Thyroid gland (tissue), 4 donors: ENCODE measurements around the gene GPBP1L1. TPM values are rescaled to one million over a fixed set of nuclear protein-coding genes. Genes with fewer than 3 reads are reported as not detected.
"Not testable (repeated sequence)": the region's sequence is repeated elsewhere in the genome, so short reads cannot be mapped to it uniquely, and the experiment has no call there.

Experiments used
- DNase-seq, 2 donors: peaks; one replicate each; pipeline ENCODE4 v3.0.0-alpha.2; 2019
- H3K27ac ChIP-seq, 3 donors: fragments of 200-600 bp; sonication (generic); 1 replicate in 2 of 3; 2 replicates in 1 of 3; pipeline ENCODE4 v1.5.1; 2016 to 2019; ENCODE audit warnings: mild to moderate bottlenecking in 1 of 3, moderate library complexity in 1 of 3
- H3K27me3 ChIP-seq: fragments of 200-600 bp; sonication (generic); one replicate; pipeline ENCODE4 v1.5.1; 2019
- H3K36me3 ChIP-seq, 2 donors: fragments of 200-600 bp; sonication (generic); one replicate each; pipeline ENCODE4 v1.5.1; 2016 to 2019
- H3K4me1 ChIP-seq, 2 donors: fragments of 200-600 bp; sonication (generic); one replicate each; pipeline ENCODE4 v1.5.1; 2017 to 2019
- H3K4me3 ChIP-seq, 3 donors: fragments of 200-600 bp; sonication (generic); replicated peaks in 1 of 3; 1 replicate in 2 of 3; 2 replicates in 1 of 3; pipeline ENCODE4 v1.5.1; 2016; ENCODE audit warnings: mild to moderate bottlenecking in 1 of 3
- H3K9me3 ChIP-seq: fragments of 200-600 bp; sonication (generic); one replicate; pipeline ENCODE4 v1.5.1; 2017
- POLR2A ChIP-seq, 2 donors: fragments of 450-650 bp; IDR thresholded peaks; one replicate each; pipeline ENCODE4 v1.6.1; 2017; ENCODE audit warnings: antibody characterized with exemption in 2 of 2, mild to moderate bottlenecking in 2 of 2, moderate library complexity in 1 of 2
- WGBS, 2 donors: methylation state at CpG; one replicate each; pipeline ENCODE4 v1.1.5; 2017; 5-methylcytosine and 5-hydroxymethylcytosine counted together
- intact Hi-C: fragments of 100-400 bp; cut with DNase I; formaldehyde crosslinking; loops from one replicate; pipeline ENCODE4 v1.15.1; 2023
- total RNA-seq, 4 donors: library from RNA; depleted of rRNA; stranded (reverse); fragments of >200 nt; gene quantifications; one replicate each; pipeline ENCODE4 v1.2.3, GENCODE V29; 2016
- TF ChIP-seq, protein P1 (sequence below), 6 experiments: fragments of 200-600 bp in 3 of 6; fragments of 450-650 bp in 3 of 6; sonication (generic) in 3 of 6; IDR thresholded peaks; one replicate each; pipeline ENCODE4 v1.5.1; 2016 to 2019; ENCODE audit warnings: antibody characterized with exemption in 6 of 6, mild to moderate bottlenecking in 2 of 6, inconsistent platforms in 1 of 6, moderate library complexity in 1 of 6

The GPBP1L1 gene
- total RNA-seq: 100 to 1,000 TPM; 146 to 220 (median 176) TPM

GRCh38 chr1:45686288-45687013 lies at the start of gene GPBP1L1:
TSS of gene GPBP1L1 (minus strand) at chr1:45686533. CDS start at chr1:45659087, 27,446 bp downstream.
- no peaks in the 10 kb centered on the region for H3K36me3 ChIP-seq
- H3K27me3 ChIP-seq: no peaks in the 10 kb centered on the region
- intact Hi-C loops: loop anchor here (10.0 kb wide), 1 partner anchor 68 kb away; the partner anchor contains the start of gene IPP
- peak within 1 kb of the TSS; percentile 90 to 98 (median 94) for H3K27ac ChIP-seq
- H3K4me1 ChIP-seq: peaks cover 25 to 35% of the 10 kb centered on the region in 2 donors
- peak within 1 kb of the TSS; percentile 63 to 91 (median 82) for H3K4me3 ChIP-seq
- WGBS, 2 donors: 0 to 1% methylated on average over 21 to 29 of the region's 52 CpGs
- DNase-seq: peak; percentile 97
- H3K9me3 ChIP-seq: no peaks in the 10 kb centered on the region
- TF ChIP-seq POLR2A (IDR thresholded peaks at IDR 0.05): peak; percentile 8 to 88
- TF ChIP-seq, protein P1, sequence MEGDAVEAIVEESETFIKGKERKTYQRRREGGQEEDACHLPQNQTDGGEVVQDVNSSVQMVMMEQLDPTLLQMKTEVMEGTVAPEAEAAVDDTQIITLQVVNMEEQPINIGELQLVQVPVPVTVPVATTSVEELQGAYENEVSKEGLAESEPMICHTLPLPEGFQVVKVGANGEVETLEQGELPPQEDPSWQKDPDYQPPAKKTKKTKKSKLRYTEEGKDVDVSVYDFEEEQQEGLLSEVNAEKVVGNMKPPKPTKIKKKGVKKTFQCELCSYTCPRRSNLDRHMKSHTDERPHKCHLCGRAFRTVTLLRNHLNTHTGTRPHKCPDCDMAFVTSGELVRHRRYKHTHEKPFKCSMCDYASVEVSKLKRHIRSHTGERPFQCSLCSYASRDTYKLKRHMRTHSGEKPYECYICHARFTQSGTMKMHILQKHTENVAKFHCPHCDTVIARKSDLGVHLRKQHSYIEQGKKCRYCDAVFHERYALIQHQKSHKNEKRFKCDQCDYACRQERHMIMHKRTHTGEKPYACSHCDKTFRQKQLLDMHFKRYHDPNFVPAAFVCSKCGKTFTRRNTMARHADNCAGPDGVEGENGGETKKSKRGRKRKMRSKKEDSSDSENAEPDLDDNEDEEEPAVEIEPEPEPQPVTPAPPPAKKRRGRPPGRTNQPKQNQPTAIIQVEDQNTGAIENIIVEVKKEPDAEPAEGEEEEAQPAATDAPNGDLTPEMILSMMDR (IDR thresholded peaks at IDR 0.05): no peak

DNA sequence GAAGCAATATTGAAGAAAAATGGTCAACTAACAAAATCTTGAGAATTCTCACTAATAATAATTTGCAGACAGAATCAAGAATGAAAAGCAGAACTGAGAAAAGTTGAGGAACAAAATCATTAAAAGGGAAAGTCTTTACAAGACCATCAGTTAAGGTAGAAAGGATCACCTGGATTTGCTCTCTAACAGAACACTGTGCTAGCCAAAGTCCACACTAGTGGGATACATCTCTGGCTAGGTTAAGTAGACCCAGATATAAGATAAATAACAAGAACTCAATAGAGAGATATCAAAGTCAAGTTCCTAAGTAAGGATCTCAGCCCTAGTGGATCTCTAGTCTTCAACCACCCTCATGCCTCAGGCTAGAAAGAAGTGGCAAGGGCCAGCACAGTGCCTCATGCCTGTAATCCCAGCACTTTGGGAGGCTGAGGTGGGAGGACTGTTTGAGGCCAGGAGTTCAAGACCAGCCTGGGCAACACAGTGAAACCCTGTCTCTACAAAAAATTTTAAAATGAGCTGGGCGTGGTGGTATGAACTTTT lies 44.5 kb upstream of the GPBP1L1 start:
- no peaks in the 10 kb centered on the region for H3K36me3 ChIP-seq
- TF ChIP-seq POLR2A (IDR thresholded peaks at IDR 0.05): no peak
- TF ChIP-seq, protein P1 (IDR thresholded peaks at IDR 0.05): no peak
- H3K4me3 ChIP-seq: no peak overlapping the region
- peak overlapping the region; percentile 50 to 83 (median 70) for H3K27ac ChIP-seq
- WGBS, 2 donors: 93 to 100% methylated on average over 1 of the region's 1 CpG
- DNase-seq: no peak
- intact Hi-C loops: no loop called here
- H3K4me1 ChIP-seq: peaks cover 28 to 34% of the 10 kb centered on the region in 2 donors
- no peaks in the 10 kb centered on the region for H3K9me3 ChIP-seq
- H3K27me3 ChIP-seq: no peaks in the 10 kb centered on the region

DNA sequence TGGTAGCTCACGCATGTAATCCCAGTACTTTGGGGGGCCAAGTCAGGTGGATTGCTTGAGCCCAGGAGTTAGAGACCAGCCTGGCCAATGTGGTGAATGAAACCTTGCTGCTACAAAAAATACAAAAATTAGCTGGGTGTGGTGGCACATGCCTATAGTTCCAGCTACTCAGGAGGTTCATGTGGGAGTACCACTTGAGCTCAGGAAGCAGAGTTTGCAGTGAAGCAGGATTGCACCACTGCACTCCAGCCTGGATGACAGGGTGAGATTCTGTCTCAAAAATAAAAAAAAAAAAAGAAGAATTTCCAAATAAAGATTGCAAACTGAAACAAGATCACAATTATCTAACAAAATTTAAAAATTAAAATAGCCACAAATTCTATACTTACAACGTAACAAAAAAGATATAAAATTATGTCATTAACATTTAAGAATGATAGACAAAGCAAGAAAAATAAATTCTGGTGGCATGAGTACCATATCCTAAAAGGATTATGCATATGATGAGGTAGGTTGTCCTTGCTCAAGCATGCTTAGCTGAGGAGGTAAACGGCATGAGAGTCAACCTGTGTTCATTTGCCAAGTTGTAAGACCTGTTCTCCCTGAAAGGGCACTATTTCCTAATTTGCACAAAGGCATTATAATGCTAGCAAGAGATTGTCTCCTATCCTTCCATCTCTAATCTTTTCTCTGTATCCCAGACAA lies 43.9 kb upstream of the GPBP1L1 start:
- peaks cover 28 to 32% of the 10 kb centered on the region in 2 donors for H3K4me1 ChIP-seq
- DNase-seq: peak; percentile 77 to 79
- WGBS, 2 donors: 37 to 51% methylated on average over 3 of the region's 3 CpGs
- H3K27me3 ChIP-seq: no peaks in the 10 kb centered on the region
- no peak for TF ChIP-seq POLR2A (IDR thresholded peaks at IDR 0.05)
- TF ChIP-seq, protein P1 (IDR thresholded peaks at IDR 0.05): no peak
- intact Hi-C loops: no loop called here
- H3K9me3 ChIP-seq: no peaks in the 10 kb centered on the region
- no peak overlapping the region for H3K4me3 ChIP-seq
- H3K27ac ChIP-seq: peak overlapping the region; percentile 70 to 83 (median 83)
- H3K36me3 ChIP-seq: no peaks in the 10 kb centered on the region

DNA sequence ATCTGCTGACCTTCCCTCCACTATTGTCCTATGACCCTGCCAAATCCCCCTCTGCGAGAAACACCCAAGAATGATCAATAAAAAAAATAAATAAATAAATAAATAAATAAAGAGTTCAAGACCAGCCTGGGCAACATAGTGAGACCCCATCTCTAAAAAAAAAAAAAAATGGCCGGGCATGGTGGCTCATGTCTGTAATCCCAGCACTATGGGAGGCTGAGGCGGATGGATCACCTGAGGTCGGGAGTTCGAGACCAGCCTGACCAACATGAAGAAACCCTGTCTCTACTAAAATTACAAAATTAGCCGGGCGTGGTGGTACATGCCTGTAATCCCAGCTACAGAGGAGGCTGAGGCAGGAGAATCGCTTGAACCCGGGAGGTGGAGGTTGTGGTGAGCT lies 39.7 kb upstream of the GPBP1L1 start:
- H3K4me3 ChIP-seq, H3K27ac ChIP-seq, H3K36me3 ChIP-seq, H3K27me3 ChIP-seq, DNase-seq, intact Hi-C loops, H3K9me3 ChIP-seq: not testable (repeated sequence)
- 97 to 99% methylated on average over 9 of the region's 9 CpGs for WGBS, 2 donors
- peaks cover 14 to 18% of the 10 kb centered on the region in 2 donors for H3K4me1 ChIP-seq

DNA sequence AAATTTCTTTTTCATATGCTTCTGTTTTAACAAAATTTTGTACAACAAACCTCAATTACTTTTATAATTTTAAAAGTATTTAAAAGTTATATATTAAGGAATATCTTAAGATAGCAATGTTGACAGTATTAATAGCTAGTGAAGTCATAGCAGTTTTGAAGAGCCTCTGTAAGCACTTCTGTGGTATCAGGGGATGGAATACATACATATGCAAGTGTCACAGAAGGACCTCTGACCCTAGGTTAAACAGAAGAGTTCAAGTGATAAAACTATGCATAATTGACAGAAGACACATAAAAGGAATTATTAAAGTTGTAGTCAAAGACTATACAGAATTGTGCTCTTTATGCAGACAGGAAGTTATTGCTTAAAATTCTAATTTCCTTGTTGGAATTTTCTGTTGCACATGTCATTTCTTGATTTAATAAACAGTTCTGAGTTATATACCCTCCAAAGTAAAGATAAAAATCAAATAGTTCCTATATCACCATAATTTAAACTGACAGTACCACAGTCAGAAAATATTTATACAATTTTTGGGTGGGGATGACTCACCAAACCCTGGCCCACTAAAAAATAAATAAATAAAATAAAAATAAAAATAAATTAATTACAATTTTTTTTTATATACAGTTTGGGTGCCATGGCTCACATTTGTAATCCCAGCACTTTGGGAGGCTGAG lies 37.1 kb upstream of the GPBP1L1 start:
- intact Hi-C loops: no loop called here
- H3K4me1 ChIP-seq: no peaks in the 10 kb centered on the region

More for the DNA sequence above, 37.1 kb upstream of the GPBP1L1 start:
- no peak for DNase-seq
- Histone ChIP-seq H3K27ac (no peak overlapping the region), H3K36me3 (no peaks in the 10 kb centered on the region), H3K27me3 (no peaks in the 10 kb centered on the region), H3K9me3 (no peaks in the 10 kb centered on the region), H3K4me3 (no peak overlapping the region)
- TF ChIP-seq, protein P1 (IDR thresholded peaks at IDR 0.05): no peak
- TF ChIP-seq POLR2A (IDR thresholded peaks at IDR 0.05): no peak
